Measurements from ENCODE around the gene SYT2.

DNA sequence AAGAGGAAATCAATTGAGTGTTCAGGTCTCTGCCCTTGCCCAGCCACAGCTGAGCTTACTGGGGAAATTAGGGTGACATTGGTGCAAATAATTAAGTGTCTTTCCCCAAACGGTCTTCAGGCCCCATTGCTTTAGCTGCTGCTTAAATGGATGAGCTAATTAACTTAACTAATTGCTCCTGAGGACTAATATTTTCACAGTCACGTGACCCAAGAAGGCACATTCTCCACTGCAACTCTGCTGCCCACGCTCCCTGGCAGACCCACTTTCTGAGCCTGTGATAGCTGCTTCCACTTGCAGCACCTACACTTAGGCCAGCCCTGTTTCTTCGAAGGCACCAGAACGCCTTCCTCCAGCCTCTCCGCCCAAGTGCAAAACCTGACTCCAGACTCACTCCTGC lies 56.2 kb downstream of the SYT2 start:
- TF ChIP-seq NONO (IDR thresholded peaks at IDR 0.05; ENCODE audit: low read depth in 2 of 2, low read length in 1 of 2) (no peak), HDAC1 (IDR thresholded peaks at IDR 0.05) (no peak), CTCF (IDR thresholded peaks at IDR 0.05 in 2 of 3, conservative IDR thresholded peaks at IDR 0.05 in 1 of 3; ENCODE audit: insufficient read depth in 2 of 3, low read depth in 1 of 3, low read length in 3 of 3) (no peak), ATF2 (CRISPR knock-in tag; IDR thresholded peaks at IDR 0.05) (no peak), CEBPB (tag; IDR thresholded peaks at IDR 0.05) (no peak), ZFP36 (IDR thresholded peaks at IDR 0.05; ENCODE audit: low read depth, low read length, partially characterized antibody) (no peak), KDM1A (IDR thresholded peaks at IDR 0.05) (no peak), ZNF263 (CRISPR knock-in tag; IDR thresholded peaks at IDR 0.05; ENCODE audit: borderline replicate concordance) (no peak), MXI1 (IDR thresholded peaks at IDR 0.05; ENCODE audit: low read depth, low read length) (no peak)
- TF ChIP-seq, protein P1, sequence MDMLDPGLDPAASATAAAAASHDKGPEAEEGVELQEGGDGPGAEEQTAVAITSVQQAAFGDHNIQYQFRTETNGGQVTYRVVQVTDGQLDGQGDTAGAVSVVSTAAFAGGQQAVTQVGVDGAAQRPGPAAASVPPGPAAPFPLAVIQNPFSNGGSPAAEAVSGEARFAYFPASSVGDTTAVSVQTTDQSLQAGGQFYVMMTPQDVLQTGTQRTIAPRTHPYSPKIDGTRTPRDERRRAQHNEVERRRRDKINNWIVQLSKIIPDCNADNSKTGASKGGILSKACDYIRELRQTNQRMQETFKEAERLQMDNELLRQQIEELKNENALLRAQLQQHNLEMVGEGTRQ (CRISPR knock-in tag; IDR thresholded peaks at IDR 0.05): peak; percentile 22; the same call in 1 of the 2 replicates
